Activated T-cell treated with anti-CD3 and anti-CD28 coated beads, Interleukin-2, amount 50 U/mL, for 4 hours (primary cell): Measurements from ENCODE around the gene ADAMTS12. TPM values are rescaled to one million over a fixed set of nuclear protein-coding genes. Genes with fewer than 3 reads are reported as not detected.

Source experiments
- ATAC-seq, 2 donors: fragments of 200-7000 bp; cut with Tn5 transposase; one replicate each; pipeline ENCODE4 v1.10.0; 2021
- DNase-seq: peaks from one replicate; pipeline ENCODE4 v3.0.0-alpha.2; 2020
- H3K27me3 Mint-ChIP-seq: one replicate; pipeline ENCODE4 v1.8.0; 2021; ENCODE audit warnings: low read depth, mixed read lengths
- H3K36me3 Mint-ChIP-seq: one replicate; pipeline ENCODE4 v1.8.0; 2022; ENCODE audit warnings: mixed read lengths; ENCODE audit not compliant: insufficient read depth
- H3K4me1 Mint-ChIP-seq: one replicate; pipeline ENCODE4 v1.8.0; 2021; ENCODE audit warnings: low read depth, mixed read lengths
- H3K4me3 Mint-ChIP-seq: one replicate; pipeline ENCODE4 v1.8.0; 2021; ENCODE audit warnings: mild to moderate bottlenecking, moderate library complexity, mixed read lengths
- H3K9me3 Mint-ChIP-seq: one replicate; pipeline ENCODE4 v1.8.0; 2021; ENCODE audit warnings: mixed read lengths
- total RNA-seq, 3 donors: library from RNA; stranded (reverse); gene quantifications; one replicate each; pipeline ENCODE4 v1.2.1, GENCODE V29; 2021

Gene ADAMTS12
- total RNA-seq, 3 donors from 2014 or later: 0.03 TPM; not detected in 2

GRCh38 chr5:33608344-33609041, 283.3 kb downstream of the ADAMTS12 start:
- H3K9me3 Mint-ChIP-seq: no peaks in the 10 kb centered on the region
- H3K4me3 Mint-ChIP-seq: no peak overlapping the region
- ATAC-seq (no peak), DNase-seq (no peak)
- peaks cover 1% of the 10 kb centered on the region for H3K27me3 Mint-ChIP-seq
- H3K36me3 Mint-ChIP-seq: no peaks in the 10 kb centered on the region
- no peaks in the 10 kb centered on the region for H3K4me1 Mint-ChIP-seq

- DNase-seq: no peak
- Mint-ChIP-seq H3K4me1 (no peaks in the 10 kb centered on the region), H3K9me3 (no peaks in the 10 kb centered on the region), H3K4me3 (no peak overlapping the region), H3K36me3 (no peaks in the 10 kb centered on the region), H3K27me3 (no peaks in the 10 kb centered on the region)
- no peak for ATAC-seq
Measured at GRCh38 chr5:33604503-33604902, 287.3 kb downstream of the ADAMTS12 start.

DNA sequence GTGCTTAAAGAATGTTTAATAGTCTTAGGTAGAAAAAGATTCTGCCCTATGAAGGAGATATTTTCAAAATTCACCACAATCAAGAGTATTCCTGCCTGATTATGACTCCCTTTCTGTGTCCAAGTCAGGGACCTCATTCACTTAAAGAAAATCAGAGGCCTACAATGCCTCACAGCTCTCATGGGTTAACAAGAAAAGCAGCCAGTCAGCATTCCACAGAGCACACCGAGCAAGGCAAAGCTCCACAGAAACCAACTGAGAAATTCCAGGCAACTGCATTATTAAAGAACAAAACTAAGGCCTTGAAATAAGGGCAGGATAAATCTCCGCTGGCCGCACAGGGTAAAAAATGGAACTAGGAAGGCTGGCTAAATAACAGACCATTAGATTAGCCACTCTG, 289.9 kb downstream of the ADAMTS12 start:
- Mint-ChIP-seq H3K4me3 (no peak overlapping the region), H3K4me1 (no peaks in the 10 kb centered on the region), H3K27me3 (peaks cover 1% of the 10 kb centered on the region), H3K9me3 (no peaks in the 10 kb centered on the region), H3K36me3 (no peaks in the 10 kb centered on the region)
- ATAC-seq (no peak), DNase-seq (no peak)

DNA sequence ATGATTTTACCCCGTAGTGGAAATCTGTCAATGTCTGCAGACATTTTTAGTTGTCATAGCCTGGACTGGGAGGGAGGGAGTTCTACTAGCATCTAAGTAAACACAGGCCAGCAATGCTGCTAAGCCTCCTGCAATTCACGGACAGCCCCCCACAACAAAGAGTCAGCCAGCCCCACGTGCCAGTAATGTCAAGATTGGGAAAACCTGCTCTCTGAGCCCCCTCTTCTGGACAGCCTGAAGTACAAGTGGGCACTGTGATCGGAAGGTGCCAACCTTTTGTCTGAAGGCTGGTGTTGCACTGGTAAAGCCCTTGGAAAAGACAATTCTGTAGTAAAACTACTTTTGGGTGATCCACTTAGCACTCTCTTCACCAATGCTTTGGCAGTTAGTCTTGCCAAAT, 296.5 kb downstream of the ADAMTS12 start:
- ATAC-seq: no peak
- DNase-seq: no peak
- Mint-ChIP-seq H3K27me3 (peaks cover 1% of the 10 kb centered on the region), H3K9me3 (no peaks in the 10 kb centered on the region), H3K36me3 (no peaks in the 10 kb centered on the region), H3K4me1 (no peaks in the 10 kb centered on the region), H3K4me3 (no peak overlapping the region)

- no peaks in the 10 kb centered on the region for H3K27me3 Mint-ChIP-seq
- no peaks in the 10 kb centered on the region for H3K4me1 Mint-ChIP-seq
- no peaks in the 10 kb centered on the region for H3K36me3 Mint-ChIP-seq
- no peak overlapping the region for H3K4me3 Mint-ChIP-seq
- DNase-seq (no peak), ATAC-seq (no peak)
- H3K9me3 Mint-ChIP-seq: no peaks in the 10 kb centered on the region
Measured at GRCh38 chr5:33594006-33594405, 297.8 kb downstream of the ADAMTS12 start.

DNA sequence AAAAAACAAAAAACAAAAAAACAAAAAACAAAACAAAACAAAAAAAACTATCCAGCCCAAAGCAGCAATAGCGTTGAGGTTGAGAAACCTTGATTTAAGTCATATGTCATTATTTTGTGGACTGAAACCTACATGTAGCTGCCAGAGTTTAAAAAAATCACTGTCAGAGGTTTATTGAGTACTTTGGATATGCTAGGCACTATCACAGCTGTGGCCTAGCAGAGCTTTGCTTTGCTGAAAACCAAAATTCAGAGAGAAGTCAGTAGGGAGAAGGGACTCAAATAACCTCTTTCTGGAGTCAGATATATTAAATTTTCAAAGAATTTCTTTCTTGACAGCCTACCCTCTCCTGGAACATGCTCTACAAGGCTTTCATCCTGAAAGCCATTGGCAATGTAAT, 299.5 kb downstream of the ADAMTS12 start:
- no peak for DNase-seq
- H3K27me3 Mint-ChIP-seq: no peaks in the 10 kb centered on the region

DNA sequence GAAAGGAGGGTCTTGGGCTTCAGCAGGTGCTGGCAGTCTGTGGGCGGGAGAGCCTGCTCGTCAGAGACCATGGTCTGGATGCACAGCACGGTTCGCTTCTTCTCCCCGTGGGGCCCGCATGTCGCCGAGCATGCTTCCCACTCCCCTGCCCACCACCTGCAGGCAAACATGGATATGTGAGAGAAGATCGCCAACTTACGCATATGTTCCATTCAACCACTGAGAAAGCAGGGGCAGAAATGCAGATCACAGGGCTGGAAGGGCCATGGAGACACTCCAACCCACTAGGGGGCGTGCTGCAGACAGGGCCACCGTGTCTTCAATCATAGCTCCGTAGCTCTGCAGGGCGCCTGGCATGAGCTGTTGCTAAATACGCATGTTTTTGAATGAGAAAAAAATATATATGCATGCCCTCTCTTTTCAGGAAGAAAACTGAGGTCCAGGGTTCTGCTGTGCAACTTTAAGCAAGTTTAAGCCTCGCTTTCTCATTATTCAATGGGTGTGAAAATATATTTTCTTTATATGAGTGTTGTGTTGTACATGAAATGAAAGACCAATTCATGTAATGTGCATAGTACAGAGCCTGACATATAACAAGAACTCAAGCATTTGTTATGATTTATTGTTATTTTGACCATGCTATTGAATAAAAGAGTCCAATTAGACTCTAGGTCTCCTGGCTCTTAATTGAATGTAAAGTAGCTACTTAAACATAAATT, 303.0 kb downstream of the ADAMTS12 start:
- DNase-seq (peak; percentile 7), ATAC-seq (peak in 1 of 2 donors; percentile 57)
- H3K4me1 Mint-ChIP-seq: no peaks in the 10 kb centered on the region
- H3K27me3 Mint-ChIP-seq: no peaks in the 10 kb centered on the region
- no peaks in the 10 kb centered on the region for H3K9me3 Mint-ChIP-seq
- no peak overlapping the region for H3K4me3 Mint-ChIP-seq
- H3K36me3 Mint-ChIP-seq: no peaks in the 10 kb centered on the region

More for the DNA sequence above, 299.5 kb downstream of the ADAMTS12 start:
- H3K9me3 Mint-ChIP-seq: no peaks in the 10 kb centered on the region
- H3K4me3 Mint-ChIP-seq: no peak overlapping the region
- no peaks in the 10 kb centered on the region for H3K36me3 Mint-ChIP-seq
- no peaks in the 10 kb centered on the region for H3K4me1 Mint-ChIP-seq
- ATAC-seq: no peak

GRCh38 chr5:33583332-33583731, 308.5 kb downstream of the ADAMTS12 start:
- Mint-ChIP-seq H3K4me1 (no peaks in the 10 kb centered on the region), H3K36me3 (no peaks in the 10 kb centered on the region), H3K4me3 (no peak overlapping the region), H3K27me3 (no peaks in the 10 kb centered on the region), H3K9me3 (peaks cover 3% of the 10 kb centered on the region)
- ATAC-seq (no peak), DNase-seq (no peak)

- no peak for DNase-seq
- H3K9me3 Mint-ChIP-seq: peaks cover 3% of the 10 kb centered on the region
Measured at GRCh38 chr5:33582417-33582816, 309.4 kb downstream of the ADAMTS12 start.

DNA sequence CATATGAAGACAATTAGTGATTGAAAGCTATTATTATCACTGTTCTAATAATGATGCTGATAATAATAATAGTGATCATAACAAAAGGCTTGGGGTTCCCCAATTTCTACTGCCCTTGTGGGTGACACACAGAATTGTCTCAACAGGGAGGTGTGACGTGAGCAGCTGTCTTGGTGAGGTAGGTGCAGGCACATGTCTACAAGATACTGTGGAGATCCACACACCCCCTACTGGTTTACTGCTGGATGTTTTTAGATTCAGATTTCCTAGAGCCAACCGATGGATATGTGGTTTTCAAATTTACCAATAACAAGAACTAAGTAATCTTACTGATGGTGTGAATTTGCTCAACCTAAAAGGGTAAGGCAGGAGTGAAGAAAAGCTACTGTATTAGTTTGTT, 312.0 kb downstream of the ADAMTS12 start:
- no peak overlapping the region for H3K4me3 Mint-ChIP-seq
- ATAC-seq (no peak), DNase-seq (no peak)
- H3K27me3 Mint-ChIP-seq: no peaks in the 10 kb centered on the region
- H3K36me3 Mint-ChIP-seq: no peaks in the 10 kb centered on the region
- H3K4me1 Mint-ChIP-seq: no peaks in the 10 kb centered on the region
- H3K9me3 Mint-ChIP-seq: peaks cover 3% of the 10 kb centered on the region

More at GRCh38 chr5:33582417-33582816, 309.4 kb downstream of the ADAMTS12 start:
- no peaks in the 10 kb centered on the region for H3K27me3 Mint-ChIP-seq
- H3K4me1 Mint-ChIP-seq: no peaks in the 10 kb centered on the region
- ATAC-seq: no peak
- no peaks in the 10 kb centered on the region for H3K36me3 Mint-ChIP-seq
- H3K4me3 Mint-ChIP-seq: no peak overlapping the region

- DNase-seq: no peak
- no peaks in the 10 kb centered on the region for H3K27me3 Mint-ChIP-seq
- peaks cover 3% of the 10 kb centered on the region for H3K9me3 Mint-ChIP-seq
- no peaks in the 10 kb centered on the region for H3K36me3 Mint-ChIP-seq
- ATAC-seq: no peak
- H3K4me3 Mint-ChIP-seq: no peak overlapping the region
- no peaks in the 10 kb centered on the region for H3K4me1 Mint-ChIP-seq
Measured at GRCh38 chr5:33579152-33579551, 312.6 kb downstream of the ADAMTS12 start.

DNA sequence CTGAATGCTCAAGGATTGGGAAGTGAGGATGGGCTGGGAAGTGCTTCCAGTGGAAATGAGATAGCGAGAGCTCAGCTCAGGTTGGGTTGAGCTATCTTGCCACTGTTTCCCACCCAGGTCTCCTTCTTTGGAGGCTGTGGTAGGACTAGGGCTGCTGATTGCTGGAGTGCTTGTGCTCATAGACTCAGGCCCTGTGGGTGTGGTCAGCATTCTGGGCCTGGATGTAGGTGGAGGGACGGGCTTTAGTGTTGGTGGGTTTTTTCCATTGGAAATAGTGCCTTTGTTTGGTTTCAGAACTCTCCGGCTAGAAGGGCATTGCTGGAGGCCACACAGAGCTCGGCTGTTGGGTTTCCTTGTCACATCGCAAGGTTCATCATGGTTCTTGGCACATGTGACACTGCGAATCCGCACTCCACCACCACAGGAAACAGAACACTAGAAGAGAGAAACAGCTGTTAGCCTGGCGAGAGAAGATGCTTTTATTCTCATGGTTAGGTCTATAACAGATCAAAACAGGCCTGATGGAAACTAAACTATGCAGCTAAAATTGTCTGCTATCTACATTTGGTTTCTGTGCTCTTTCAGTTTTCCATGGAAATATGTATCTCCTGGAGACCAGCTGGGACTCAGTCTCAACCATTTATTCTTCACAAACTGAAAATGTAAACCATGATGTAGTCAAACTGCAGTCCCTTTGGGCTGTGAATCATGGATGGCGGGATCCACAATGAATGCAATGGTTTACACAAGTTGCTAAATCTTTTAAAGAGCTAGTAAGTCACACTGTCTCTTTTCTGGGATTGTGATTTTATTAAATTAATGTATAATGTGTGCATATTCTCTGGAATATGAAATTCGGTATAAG, 314.8 kb downstream of the ADAMTS12 start:
- Mint-ChIP-seq H3K36me3 (no peaks in the 10 kb centered on the region), H3K4me3 (no peak overlapping the region), H3K27me3 (no peaks in the 10 kb centered on the region), H3K4me1 (no peaks in the 10 kb centered on the region), H3K9me3 (peaks cover 3% of the 10 kb centered on the region)
- DNase-seq (no peak), ATAC-seq (no peak)

GRCh38 chr5:33565324-33565723, 326.5 kb downstream of the ADAMTS12 start:
- no peaks in the 10 kb centered on the region for H3K4me1 Mint-ChIP-seq
- no peak for DNase-seq
- H3K9me3 Mint-ChIP-seq: no peaks in the 10 kb centered on the region
- no peaks in the 10 kb centered on the region for H3K36me3 Mint-ChIP-seq
- peaks cover 2% of the 10 kb centered on the region for H3K27me3 Mint-ChIP-seq
- no peak for ATAC-seq
- no peak overlapping the region for H3K4me3 Mint-ChIP-seq
